SK-N-SH treated with all-trans-retinoic acid at 6 μM for 48 hours (cell line): ENCODE data around the gene OPTN.

Source experiments
- ATAC-seq: fragments of 200-7000 bp; cut with Tn5 transposase; 3 replicates; pipeline ENCODE4 v1.9.1; 2020; ENCODE audit warnings: mild to moderate bottlenecking, moderate library complexity
- ARNTL ChIP-seq: fragments of 450-650 bp; formaldehyde crosslinking; IDR thresholded peaks from 2 replicates; pipeline ENCODE4 v1.5.0; 2020; ENCODE audit warnings: low read depth, mild to moderate bottlenecking, moderate library complexity, borderline replicate concordance
- CSDC2 ChIP-seq: fragments of 250-450 bp; sonication (Bioruptor Pico); IDR thresholded peaks from 2 replicates; pipeline ENCODE4 v1.5.0; 2020; ENCODE audit warnings: mild to moderate bottlenecking, moderate library complexity
- CSRNP3 ChIP-seq: fragments of 250-450 bp; sonication (Bioruptor Pico); IDR thresholded peaks from 2 replicates; pipeline ENCODE4 v1.5.1; 2021; ENCODE audit warnings: mild to moderate bottlenecking, moderate library complexity
- GLIS3 ChIP-seq: fragments of 250-450 bp; sonication (Bioruptor Pico); IDR thresholded peaks from 2 replicates; pipeline ENCODE4 v1.5.0; 2020; ENCODE audit warnings: mild to moderate bottlenecking, moderate library complexity
- ISL1 ChIP-seq: fragments of 250-450 bp; sonication (Bioruptor Pico); IDR thresholded peaks from 2 replicates; pipeline ENCODE4 v2.1.2; 2022; ENCODE audit warnings: mild to moderate bottlenecking, moderate library complexity
- OSR1 ChIP-seq: fragments of 250-450 bp; sonication (Bioruptor Pico); IDR thresholded peaks from 2 replicates; pipeline ENCODE4 v1.8.0; 2022; ENCODE audit warnings: moderate library complexity, mild to moderate bottlenecking, inconsistent platforms
- PATZ1 ChIP-seq: fragments of 250-450 bp; sonication (Bioruptor Pico); IDR thresholded peaks from 2 replicates; pipeline ENCODE4 v1.8.0; 2020; ENCODE audit warnings: mild to moderate bottlenecking, moderate library complexity, borderline replicate concordance
- POU6F1 ChIP-seq: fragments of 250-450 bp; sonication (Bioruptor Pico); IDR thresholded peaks from 2 replicates; pipeline ENCODE4 v1.8.0; 2021; ENCODE audit warnings: low read depth, mild to moderate bottlenecking, moderate library complexity, borderline replicate concordance
- PPARA ChIP-seq: fragments of 250-450 bp; sonication (Bioruptor Pico); IDR thresholded peaks from 2 replicates; pipeline ENCODE4 v1.5.0; 2020; ENCODE audit warnings: mild to moderate bottlenecking, borderline replicate concordance
- RARB ChIP-seq: fragments of 250-450 bp; sonication (Bioruptor Pico); IDR thresholded peaks from 2 replicates; pipeline ENCODE4 v1.8.0; 2021; ENCODE audit warnings: mild to moderate bottlenecking, moderate library complexity
- SNAI2 ChIP-seq: fragments of 250-450 bp; sonication (Bioruptor Pico); IDR thresholded peaks from 2 replicates; pipeline ENCODE4 v1.5.0; 2020; ENCODE audit warnings: mild to moderate bottlenecking, moderate library complexity
- TCF4 ChIP-seq: fragments of 250-450 bp; sonication (Bioruptor Pico); IDR thresholded peaks from 2 replicates; pipeline ENCODE4 v1.8.0; 2021; ENCODE audit warnings: mild to moderate bottlenecking, moderate library complexity, borderline replicate concordance
- TSHZ2 ChIP-seq: fragments of 250-450 bp; sonication (Bioruptor Pico); IDR thresholded peaks from 2 replicates; pipeline ENCODE4 v1.5.0; 2020; ENCODE audit warnings: mild to moderate bottlenecking, moderate library complexity
- ZFP3 ChIP-seq: fragments of 250-450 bp; sonication (Bioruptor Pico); IDR thresholded peaks from 2 replicates; pipeline ENCODE4 v1.5.0; 2020; ENCODE audit warnings: mild to moderate bottlenecking, moderate library complexity
- ZFP30 ChIP-seq: fragments of 450-650 bp; formaldehyde crosslinking; IDR thresholded peaks from 2 replicates; pipeline ENCODE4 v1.5.0; 2022; ENCODE audit warnings: mild to moderate bottlenecking, moderate library complexity
- ZNF565 ChIP-seq: fragments of 450-650 bp; formaldehyde crosslinking; conservative IDR thresholded peaks from 2 replicates; pipeline ENCODE4 v1.5.0; 2020; ENCODE audit warnings: low read depth, mild to moderate bottlenecking, moderate library complexity
- ZNF70 ChIP-seq: fragments of 450-650 bp; formaldehyde crosslinking; IDR thresholded peaks from 2 replicates; pipeline ENCODE4 v1.5.0; 2020; ENCODE audit warnings: mild to moderate bottlenecking, moderate library complexity
- ZNF8 ChIP-seq: fragments of 450-650 bp; formaldehyde crosslinking; IDR thresholded peaks from 2 replicates; pipeline ENCODE4 v1.5.0; 2020; ENCODE audit warnings: mild to moderate bottlenecking, moderate library complexity

The OPTN gene

GRCh38 chr10:13173616-13174015 lies 73.7 kb downstream of the OPTN start:
- TF ChIP-seq SNAI2 (CRISPR knock-in tag) (no peak), ISL1 (CRISPR knock-in tag) (no peak), ZNF8 (CRISPR knock-in tag) (no peak), GLIS3 (CRISPR knock-in tag) (no peak), TCF4 (no peak), ZNF70 (no peak), TSHZ2 (CRISPR knock-in tag) (no peak), ZFP3 (CRISPR knock-in tag) (no peak)
- ATAC-seq = no peak

GRCh38 chr10:13180788-13181187 lies 80.8 kb downstream of the OPTN start:
- TF ChIP-seq SNAI2 (CRISPR knock-in tag) (no peak), CSRNP3 (no peak), OSR1 (CRISPR knock-in tag) (no peak), ZNF70 (no peak), POU6F1 (CRISPR knock-in tag) (no peak)
- no peak for ATAC-seq

- TF ChIP-seq CSDC2 (CRISPR knock-in tag) = no peak
- TF ChIP-seq ZFP3 (CRISPR knock-in tag) = no peak
- TF ChIP-seq TCF4 = no peak
- TF ChIP-seq ISL1 (CRISPR knock-in tag) = no peak
- no peak for TF ChIP-seq PATZ1 (CRISPR knock-in tag)
- TF ChIP-seq ZFP30 (CRISPR knock-in tag) = no peak
- no peak for TF ChIP-seq ZNF70
- TF ChIP-seq CSRNP3 = no peak
- TF ChIP-seq RARB = no peak
- TF ChIP-seq PPARA (CRISPR knock-in tag) = no peak
- no peak for TF ChIP-seq ZNF565 (CRISPR knock-in tag)
- no peak for TF ChIP-seq ARNTL (CRISPR knock-in tag)
- no peak for TF ChIP-seq TSHZ2 (CRISPR knock-in tag)
- ATAC-seq = no peak
Observed at GRCh38 chr10:13182424-13182823, 82.5 kb downstream of the OPTN start.
